Spleen (tissue), 13 donors: ENCODE measurements around the gene TUBA4B. TPM values are rescaled to one million over a fixed set of nuclear protein-coding genes. Genes with fewer than 3 reads are reported as not detected.

Experiments used
- DNase-seq: peaks from one replicate; pipeline ENCODE4 v3.0.0-alpha.2; 2020
- H3K27ac ChIP-seq, 8 donors: fragments of 200-600 bp; sonication (generic) in 7 of 8; 1 replicate in 4 of 8; 2 replicates in 4 of 8; pipeline versions ENCODE4 v1.5.0 to v1.8.0; 2016 to 2021; ENCODE audit warnings: inconsistent platforms in 4 of 8, mild to moderate bottlenecking in 4 of 8, moderate library complexity in 1 of 8
- H3K27me3 ChIP-seq, 7 donors: fragments of 200-600 bp; sonication (generic) in 6 of 7; replicated peaks in 1 of 7; 1 replicate in 4 of 7; 2 replicates in 3 of 7; pipeline versions ENCODE4 v1.5.0 to v1.8.0; 2016 to 2021; ENCODE audit warnings: inconsistent platforms in 3 of 7, mild to moderate bottlenecking in 1 of 7
- H3K36me3 ChIP-seq, 6 donors: fragments of 200-600 bp; sonication (generic) in 5 of 6; 1 replicate in 4 of 6; 2 replicates in 2 of 6; pipeline versions ENCODE4 v1.5.0 to v1.8.0; 2016 to 2021; ENCODE audit warnings: inconsistent platforms in 2 of 6
- H3K4me1 ChIP-seq, 6 donors: fragments of 200-600 bp; sonication (generic) in 5 of 6; 1 replicate in 3 of 6; 2 replicates in 3 of 6; pipeline versions ENCODE4 v1.5.0 to v1.8.0; 2016 to 2021; ENCODE audit warnings: inconsistent platforms in 3 of 6
- H3K4me3 ChIP-seq, 8 donors: fragments of 200-600 bp; sonication (generic) in 7 of 8; 1 replicate in 4 of 8; 2 replicates in 4 of 8; pipeline versions ENCODE4 v1.5.0 to v1.8.0; 2016 to 2021; ENCODE audit warnings: inconsistent platforms in 4 of 8, mild to moderate bottlenecking in 4 of 8, moderate library complexity in 2 of 8
- H3K9me3 ChIP-seq, 8 donors: fragments of 200-600 bp; sonication (generic) in 7 of 8; 1 replicate in 4 of 8; 2 replicates in 4 of 8; pipeline versions ENCODE4 v1.5.0 to v1.8.0; 2016 to 2021; ENCODE audit warnings: inconsistent platforms in 4 of 8
- POLR2A ChIP-seq, 3 donors: fragments of 450-650 bp; IDR thresholded peaks; one replicate each; pipeline ENCODE4 v1.5.1; 2017; ENCODE audit warnings: antibody characterized with exemption in 3 of 3, mild to moderate bottlenecking in 1 of 3
- POLR2AphosphoS5 ChIP-seq, 3 donors: sonication (generic); formaldehyde crosslinking; IDR thresholded peaks; one replicate each; pipeline ENCODE4 v1.5.1; 2017; ENCODE audit warnings: antibody characterized with exemption in 3 of 3
- WGBS, 5 donors: extraction: QIAGEN DNeasy Blood & Tissue Kit in 3 of 5; methylation state at CpG; one replicate each; pipeline versions ENCODE4 v1.1.5 to v1.1.7; 2013 to 2018; 5-methylcytosine and 5-hydroxymethylcytosine counted together
- intact Hi-C: fragments of 100-400 bp; cut with DNase I; formaldehyde crosslinking; loops from one replicate; pipeline ENCODE4 v1.15.0; 2023; ENCODE audit warnings: low total_unique reads
- long read RNA-seq, 2 donors: transcript quantifications; one replicate each; lab custom pipeline, GENCODE V29; 2026
- polyA plus RNA-seq, 3 donors: library from polyadenylated mRNA; stranded (reverse); fragments of 200-250 nt; gene quantifications; one replicate each; pipeline ENCODE4 v1.2.1, GENCODE V29; 2013
- total RNA-seq, 7 donors: library from RNA; depleted of rRNA in 3 of 7; stranded (reverse); fragments of >200 nt in 3 of 7; fragmentation: NEBNext Ultra II Directional in 4 of 7; extraction: Animal tissue kit (Norgen Biotek cat#: 25700) in 4 of 7; gene quantifications; one replicate each; pipeline versions ENCODE4 v1.1.0 to v1.2.1, GENCODE V29; 2016 to 2021
- TF ChIP-seq, protein P1 (sequence below), 11 experiments: fragments of 200-600 bp in 7 of 11; fragments of 450-650 bp in 4 of 11; sonication (generic) in 4 of 11; IDR thresholded peaks in 8 of 11; conservative IDR thresholded peaks in 3 of 11; 1 replicate in 7 of 11; 2 replicates in 4 of 11; pipeline versions ENCODE4 v1.4.0 to v1.8.0; 2016 to 2021; ENCODE audit warnings: antibody characterized with exemption in 11 of 11, inconsistent platforms in 4 of 11, mild to moderate bottlenecking in 1 of 11
- donor health status: healthy with polysubstance abuse.
- donor health status: DM: no; HTN: no; CAD: no; lungs with moderate emphysema.
- donor health status: DM: no; HTN: no; CAD: no.
- donor health status: Bipolar disorder and iron deficiency.
- donor health status: healthy.
- donor health status: DM: no; HTN: no; CAD: no.
- donor health status: DM: yes; HTN: yes; CAD: no.

Gene TUBA4B
- total RNA-seq (not detected), polyA plus RNA-seq (not detected)
- long read RNA-seq, donor 1: 0 reads
- long read RNA-seq, donor 2, partial matches to known transcripts: 16 of 16 reads
- long read RNA-seq, donor 2, other reads (novel, unspliced or antisense): 0 of 16 reads

GRCh38 chr2:219252900-219253752 lies at the start of gene TUBA4B:
Gene TUBA4B (plus strand): TSS chr2:219253243. CDS start chr2:219253408, 165 bp downstream.
- 1% methylated on average over 41 to 49 of the region's 49 CpGs for WGBS, 5 donors
- Histone ChIP-seq H3K36me3 (peaks cover 0 to 41% (median 23%) of the 10 kb centered on the region in 6 donors), H3K27me3 (peaks cover 0 to 9% (median 0%) of the 10 kb centered on the region in 7 donors), H3K4me3 (peak within 1 kb of the TSS; percentile 70 to 94 (median 80)), H3K27ac (peak within 1 kb of the TSS; percentile 84 to 99 (median 95)), H3K4me1 (peaks cover 30 to 76% (median 61%) of the 10 kb centered on the region in 6 donors), H3K9me3 (no peaks in the 10 kb centered on the region)
- peak; percentile 93 for DNase-seq
- intact Hi-C loops: no loop called here
- peak; percentile 80 to 82 (median 80) for TF ChIP-seq POLR2AphosphoS5 (IDR thresholded peaks at IDR 0.05)
- TF ChIP-seq, protein P1, sequence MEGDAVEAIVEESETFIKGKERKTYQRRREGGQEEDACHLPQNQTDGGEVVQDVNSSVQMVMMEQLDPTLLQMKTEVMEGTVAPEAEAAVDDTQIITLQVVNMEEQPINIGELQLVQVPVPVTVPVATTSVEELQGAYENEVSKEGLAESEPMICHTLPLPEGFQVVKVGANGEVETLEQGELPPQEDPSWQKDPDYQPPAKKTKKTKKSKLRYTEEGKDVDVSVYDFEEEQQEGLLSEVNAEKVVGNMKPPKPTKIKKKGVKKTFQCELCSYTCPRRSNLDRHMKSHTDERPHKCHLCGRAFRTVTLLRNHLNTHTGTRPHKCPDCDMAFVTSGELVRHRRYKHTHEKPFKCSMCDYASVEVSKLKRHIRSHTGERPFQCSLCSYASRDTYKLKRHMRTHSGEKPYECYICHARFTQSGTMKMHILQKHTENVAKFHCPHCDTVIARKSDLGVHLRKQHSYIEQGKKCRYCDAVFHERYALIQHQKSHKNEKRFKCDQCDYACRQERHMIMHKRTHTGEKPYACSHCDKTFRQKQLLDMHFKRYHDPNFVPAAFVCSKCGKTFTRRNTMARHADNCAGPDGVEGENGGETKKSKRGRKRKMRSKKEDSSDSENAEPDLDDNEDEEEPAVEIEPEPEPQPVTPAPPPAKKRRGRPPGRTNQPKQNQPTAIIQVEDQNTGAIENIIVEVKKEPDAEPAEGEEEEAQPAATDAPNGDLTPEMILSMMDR (IDR thresholded peaks at IDR 0.05 in 8 of 11, conservative IDR thresholded peaks at IDR 0.05 in 3 of 11): no peak

GRCh38 chr2:219204425-219205164 lies 48.4 kb upstream of the TUBA4B start:
- Histone ChIP-seq H3K27me3 (peaks cover 0 to 7% (median 0%) of the 10 kb centered on the region in 7 donors), H3K36me3 (peaks cover 0 to 21% (median 13%) of the 10 kb centered on the region in 6 donors), H3K4me3 (no peak overlapping the region), H3K27ac (no peak overlapping the region), H3K9me3 (no peaks in the 10 kb centered on the region), H3K4me1 (peaks cover 7 to 36% (median 27%) of the 10 kb centered on the region in 6 donors)
- TF ChIP-seq, protein P1 (IDR thresholded peaks at IDR 0.05 in 8 of 11, conservative IDR thresholded peaks at IDR 0.05 in 3 of 11): no peak
- TF ChIP-seq POLR2A (IDR thresholded peaks at IDR 0.05) (no peak), POLR2AphosphoS5 (IDR thresholded peaks at IDR 0.05) (no peak)
- WGBS, 5 donors: 87 to 97% (median 95%) methylated on average over 7 of the region's 7 CpGs
- intact Hi-C loops: loop anchor here (5.0 kb wide), 1 partner anchor 32 kb away; the partner anchor contains the start of gene SLC23A3
- peak; percentile 34 for DNase-seq

- Histone ChIP-seq H3K36me3 (peaks cover 0 to 27% (median 15%) of the 10 kb centered on the region in 6 donors), H3K27me3 (peaks cover 0 to 4% (median 0%) of the 10 kb centered on the region in 7 donors), H3K9me3 (no peaks in the 10 kb centered on the region), H3K4me1 (peaks cover 7 to 42% (median 29%) of the 10 kb centered on the region in 6 donors), H3K4me3 (no peak overlapping the region), H3K27ac (no peak overlapping the region)
- intact Hi-C loops: loop anchor here (5.0 kb wide), 1 partner anchor 33 kb away; the partner anchor contains the start of gene SLC23A3
- TF ChIP-seq, protein P1 (IDR thresholded peaks at IDR 0.05 in 8 of 11, conservative IDR thresholded peaks at IDR 0.05 in 3 of 11): no peak
- TF ChIP-seq POLR2A (IDR thresholded peaks at IDR 0.05) (no peak), POLR2AphosphoS5 (IDR thresholded peaks at IDR 0.05) (no peak)
- WGBS, 5 donors: 90 to 96% (median 94%) methylated on average over 5 of the region's 5 CpGs
- DNase-seq: peak; percentile 19
Measured at GRCh38 chr2:219205165-219205538, 47.9 kb upstream of the TUBA4B start.
